ENCODE data around the gene RPS3. TPM values are rescaled to one million over a fixed set of nuclear protein-coding genes. Genes with fewer than 3 reads are reported as not detected.
"Not testable (repeated sequence)": the region's sequence is repeated elsewhere in the genome, so short reads cannot be mapped to it uniquely, and the experiment has no call there.

The RPS3 gene
- polyA plus RNA-seq, 4 donors = 2,095 to 2,908 (median 2,543) TPM

DNA sequence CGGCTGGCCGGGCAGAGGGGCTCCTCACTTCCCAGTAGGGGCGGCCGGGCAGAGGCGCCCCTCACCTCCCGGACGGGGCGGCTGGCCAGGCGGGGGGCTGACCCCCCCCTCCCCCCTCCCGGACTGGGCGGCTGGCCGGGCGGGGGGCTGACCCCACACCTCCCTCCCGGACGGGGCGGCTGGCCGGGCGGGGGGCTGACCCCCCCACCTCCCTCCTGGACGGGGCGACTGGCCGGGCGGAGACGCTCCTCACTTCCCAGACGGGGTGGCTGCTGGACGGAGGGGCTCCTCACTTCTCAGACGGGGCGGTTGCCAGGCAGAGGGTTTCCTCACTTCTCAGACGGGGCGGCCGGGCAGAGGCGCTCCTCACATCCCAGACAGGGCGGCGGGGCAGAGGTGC lies 10.7 kb downstream of the RPS3 start:
- DNase-seq (ENCODE audit: low read depth in 4 of 4, low spot score in 2 of 4) = not testable (repeated sequence)

DNA sequence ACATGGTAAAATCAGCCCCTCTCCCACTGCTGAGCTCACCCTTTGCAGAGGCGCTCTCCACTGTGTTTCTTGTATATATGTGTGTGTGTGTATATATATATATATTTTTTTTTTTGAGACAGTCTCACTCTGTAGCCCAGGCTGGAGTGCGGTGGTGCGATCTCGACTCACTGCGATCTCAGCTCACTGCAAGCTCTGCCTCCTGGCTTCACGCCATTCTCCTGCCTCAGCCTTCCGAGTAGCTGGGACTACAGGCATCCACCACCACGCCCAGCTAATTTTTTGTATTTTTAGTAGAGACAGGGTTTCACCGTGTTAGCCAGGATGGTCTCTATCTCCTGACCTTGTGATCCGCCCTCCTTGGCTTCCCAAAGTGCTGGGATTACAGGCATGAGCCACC lies 13.8 kb downstream of the RPS3 start:
- not testable (repeated sequence) for DNase-seq (ENCODE audit: low read depth in 4 of 4, low spot score in 2 of 4)

DNA sequence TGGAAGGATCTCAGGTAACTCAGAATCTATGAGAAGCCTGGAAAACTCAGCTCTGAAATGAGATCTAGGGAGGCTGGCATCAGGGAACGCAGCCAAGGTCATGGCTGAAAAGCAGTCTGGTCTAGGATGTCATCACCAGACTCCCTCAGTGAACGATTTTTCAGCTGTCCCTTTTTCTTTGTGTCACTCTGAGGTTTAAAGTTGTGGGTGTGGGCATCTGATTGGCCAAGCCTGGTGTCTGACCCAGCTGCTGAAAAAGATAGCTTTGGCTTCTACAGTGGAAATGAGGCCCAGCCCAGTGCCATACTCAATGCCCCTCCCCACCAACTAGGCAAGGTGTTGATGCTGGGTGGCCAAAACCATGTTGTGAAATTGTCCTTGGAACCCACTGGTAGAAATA lies 14.5 kb downstream of the RPS3 start:
- DNase-seq (ENCODE audit: low read depth in 4 of 4, low spot score in 2 of 4) = no peak

DNA sequence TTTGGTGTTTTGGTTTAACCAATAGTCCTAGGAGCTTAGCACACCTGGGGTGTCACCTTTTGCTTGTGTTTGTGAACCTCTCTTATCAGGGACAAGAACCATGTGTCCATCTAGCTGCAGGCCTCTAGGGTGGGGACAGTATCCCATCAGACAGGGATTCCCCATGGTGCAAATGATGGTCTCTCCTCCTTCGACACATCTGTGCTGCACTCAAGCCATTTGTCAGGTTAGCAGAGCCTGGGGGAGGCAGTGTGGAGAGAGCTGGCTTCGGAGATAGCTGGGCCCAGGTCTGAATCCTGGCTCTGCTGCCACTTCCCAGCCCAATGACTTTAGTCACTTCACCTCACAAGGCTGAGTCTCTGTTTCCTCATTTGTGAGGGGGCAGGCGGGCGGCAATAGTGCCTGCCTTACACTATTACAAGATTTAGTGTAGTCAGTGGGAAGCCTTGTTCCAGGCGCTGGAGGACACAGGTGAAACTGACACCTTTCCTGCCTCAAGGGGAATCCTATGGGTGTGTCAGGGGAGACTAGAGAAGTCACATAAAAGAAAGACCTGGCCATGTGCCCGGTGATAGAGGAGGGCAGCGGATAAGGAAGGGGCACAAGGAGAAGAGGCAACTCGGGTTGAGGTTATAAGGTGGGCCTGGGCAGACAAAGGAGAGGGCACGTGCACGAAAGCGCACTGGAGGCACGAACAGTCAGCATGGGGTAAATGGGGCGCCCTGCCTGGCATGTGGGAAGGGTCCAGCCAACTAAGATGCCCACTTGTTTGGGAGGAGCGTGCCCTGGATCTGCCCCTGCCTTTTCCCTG lies 21.1 kb downstream of the RPS3 start:
- no peak for DNase-seq (ENCODE audit: low read depth in 4 of 4, low spot score in 2 of 4)

GRCh38 chr11:75421035-75421602 lies 21.8 kb downstream of the RPS3 start:
- DNase-seq (ENCODE audit: low read depth in 4 of 4, low spot score in 2 of 4) = no peak

GRCh38 chr11:75421902-75422247 lies 22.6 kb downstream of the RPS3 start:
- DNase-seq (ENCODE audit: low read depth in 4 of 4, low spot score in 2 of 4) = no peak

- no peak for DNase-seq (ENCODE audit: low read depth in 4 of 4, low spot score in 2 of 4)
Measured at GRCh38 chr11:75422248-75423231, 23.2 kb downstream of the RPS3 start.

DNA sequence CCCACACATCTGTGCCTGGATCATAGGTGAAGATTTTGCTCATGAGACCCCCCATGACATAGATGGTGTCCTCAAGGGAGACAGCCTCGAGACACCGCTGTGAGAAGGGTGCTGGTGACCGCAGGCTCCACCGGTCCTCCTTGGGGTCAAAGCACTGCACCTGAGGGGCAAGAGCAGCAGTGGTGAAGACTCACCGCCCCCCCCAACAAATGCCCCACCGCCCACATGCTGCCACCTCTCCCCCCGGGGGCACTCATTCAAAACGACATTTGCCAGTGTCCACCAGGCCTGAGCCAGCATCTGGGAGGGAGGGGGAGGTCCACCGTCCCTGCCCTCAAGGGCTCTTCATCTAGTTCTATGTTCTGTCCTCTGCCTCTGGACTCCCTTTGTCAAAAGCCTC lies 24.4 kb downstream of the RPS3 start:
- DNase-seq (ENCODE audit: low read depth in 4 of 4, low spot score in 2 of 4) = no peak

GRCh38 chr11:75424396-75424795 lies 25.1 kb downstream of the RPS3 start:
- DNase-seq (ENCODE audit: low read depth in 4 of 4, low spot score in 2 of 4) = no peak

DNA sequence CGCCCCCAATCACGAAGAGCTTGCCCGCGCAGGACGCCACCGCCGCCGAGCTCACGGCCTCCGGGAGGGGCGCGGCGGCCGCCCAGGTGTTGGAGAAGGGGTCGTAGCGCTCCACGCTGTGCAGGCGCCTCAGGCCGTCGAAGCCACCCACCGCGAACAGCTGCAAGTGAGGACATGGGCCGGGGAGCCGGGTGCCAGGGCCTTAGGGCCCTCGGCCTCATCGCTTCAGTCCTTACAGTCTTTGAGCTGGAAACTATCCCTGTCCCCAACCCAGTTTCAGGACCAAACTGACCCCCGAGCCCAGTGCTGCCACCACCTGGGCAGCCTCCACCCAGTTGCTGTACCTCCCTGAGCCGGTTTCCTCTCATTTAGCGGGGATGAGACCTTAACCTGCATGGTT lies 26.1 kb downstream of the RPS3 start:
- no peak for DNase-seq (ENCODE audit: low read depth in 4 of 4, low spot score in 2 of 4)

GRCh38 chr11:75426720-75427086 lies 27.4 kb downstream of the RPS3 start:
- DNase-seq (ENCODE audit: low read depth in 4 of 4, low spot score in 2 of 4) = no peak

GRCh38 chr11:75427181-75427580 lies 27.9 kb downstream of the RPS3 start:
- no peak for DNase-seq (ENCODE audit: low read depth in 4 of 4, low spot score in 2 of 4)

- peak; percentile 69 to 89 (median 80) for DNase-seq (ENCODE audit: low read depth in 4 of 4, low spot score in 2 of 4)
Measured at GRCh38 chr11:75428281-75428724, 29.0 kb downstream of the RPS3 start.

DNA sequence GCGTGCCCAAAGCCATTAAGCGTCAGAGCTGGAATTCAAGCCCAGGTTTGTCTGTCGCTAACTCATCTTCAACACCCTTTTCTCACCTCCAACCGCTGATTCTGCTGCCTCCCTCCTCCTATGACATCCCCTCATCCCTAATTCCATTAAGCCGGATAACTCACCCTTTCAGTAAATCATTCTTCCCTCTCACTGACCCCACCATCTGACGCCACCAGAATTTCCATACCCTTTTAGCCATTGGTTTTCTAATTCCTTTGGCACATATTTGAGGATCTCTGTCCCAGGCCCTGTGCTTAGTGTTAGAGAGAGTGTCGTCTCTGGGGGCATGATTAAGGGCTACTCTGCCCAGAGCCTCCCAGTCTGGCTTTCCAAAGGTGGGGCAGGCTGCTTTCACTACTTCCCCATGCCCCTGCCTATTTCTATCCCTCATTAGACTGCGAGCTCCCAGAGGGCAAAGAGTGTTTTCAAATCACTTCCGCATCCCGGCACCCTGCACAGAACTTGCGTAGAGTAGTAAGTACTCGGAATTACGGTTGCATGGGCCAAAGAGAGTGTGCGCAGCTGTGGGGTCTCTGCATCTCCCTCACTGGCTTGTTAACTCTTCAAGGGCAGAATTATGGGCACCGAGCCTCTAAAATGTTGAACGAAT lies 29.8 kb downstream of the RPS3 start:
- DNase-seq (ENCODE audit: low read depth in 4 of 4, low spot score in 2 of 4) = no peak

DNA sequence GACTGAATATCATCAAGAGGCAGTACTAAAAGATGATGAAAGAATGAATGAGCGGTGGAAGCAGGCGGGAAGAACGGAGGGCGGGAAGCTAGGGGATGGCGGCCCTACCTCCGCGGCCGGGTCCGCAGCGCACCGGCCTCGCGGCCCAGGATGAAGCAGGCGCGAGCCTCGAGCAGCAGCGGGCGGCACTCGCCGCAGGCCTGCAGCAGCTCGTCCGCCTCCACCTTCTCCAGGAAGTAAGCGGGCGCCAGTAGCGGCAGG lies 30.3 kb downstream of the RPS3 start:
- DNase-seq (ENCODE audit: low read depth in 4 of 4, low spot score in 2 of 4) = no peak

- DNase-seq (ENCODE audit: low read depth in 4 of 4, low spot score in 2 of 4) = no peak
Measured at GRCh38 chr11:75429902-75430713, 30.8 kb downstream of the RPS3 start.

- no peak for DNase-seq (ENCODE audit: low read depth in 4 of 4, low spot score in 2 of 4)
Measured at GRCh38 chr11:75430714-75431532, 31.6 kb downstream of the RPS3 start.

DNA sequence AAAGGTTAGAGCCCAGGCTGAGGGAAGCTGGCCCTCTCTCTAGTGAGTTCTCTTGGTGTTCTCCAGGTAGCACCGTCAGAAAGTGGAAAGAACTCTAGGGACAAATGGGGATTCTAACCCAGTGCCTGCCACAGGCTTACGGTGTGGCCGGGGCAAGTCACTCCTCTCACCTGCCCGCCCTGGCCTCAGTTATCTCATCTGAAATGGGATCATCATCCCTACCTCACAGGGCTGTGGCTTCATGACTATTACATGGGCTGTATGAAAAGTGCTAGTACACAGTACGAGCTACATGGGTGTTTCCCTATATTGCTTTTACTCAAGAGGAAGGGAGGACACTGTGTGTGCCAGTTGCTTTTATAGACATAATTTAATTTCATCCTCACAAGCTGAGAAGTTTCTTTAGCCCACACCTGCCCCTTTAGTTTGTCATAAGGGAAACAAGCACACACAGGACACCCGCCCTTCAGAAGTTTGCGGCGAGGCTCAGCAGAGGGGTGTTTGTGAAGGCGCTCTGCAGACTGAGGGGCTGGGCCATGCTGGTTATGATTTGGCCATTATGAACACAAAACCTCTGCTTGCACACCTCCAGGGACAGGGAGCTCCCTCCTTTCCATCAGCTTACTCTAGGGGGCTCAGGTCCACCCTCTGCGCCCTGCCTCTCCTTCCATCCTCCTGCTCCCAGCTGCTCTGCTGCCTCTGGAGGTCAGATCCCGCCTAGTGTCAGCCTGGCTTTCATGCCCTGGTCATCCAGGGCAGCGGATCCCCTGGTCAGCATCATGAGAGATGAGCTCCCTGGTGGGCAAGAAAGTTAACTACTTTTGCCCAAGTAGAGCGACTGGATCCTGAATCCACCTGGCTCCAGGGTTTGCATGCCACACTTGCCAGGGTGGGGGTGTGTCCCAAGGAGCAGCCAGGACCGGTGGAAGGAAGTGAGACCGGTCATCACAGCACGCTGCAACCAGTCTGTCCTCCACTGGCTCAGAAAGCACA lies 32.5 kb downstream of the RPS3 start:
- no peak for DNase-seq (ENCODE audit: low read depth in 4 of 4, low spot score in 2 of 4)

Measured in left renal cortex interstitium (tissue), 4 donors.